SKM-1 (cell line): ENCODE results near the gene AKAP6.
"Not testable (repeated sequence)": the region's sequence is repeated elsewhere in the genome, so short reads cannot be mapped to it uniquely, and the experiment has no call there.

Source experiments
- DNase-seq: peaks from one replicate; lab custom pipeline; 2025; ENCODE audit not compliant: unreplicated experiment; lab: John Stamatoyannopoulos, UW

AKAP6 gene

GRCh38 chr14:32372154-32372553, 43.1 kb downstream of the AKAP6 start:
- no peak for DNase-seq

GRCh38 chr14:32373174-32373573, 44.1 kb downstream of the AKAP6 start:
- DNase-seq: not testable (repeated sequence)

- no peak for DNase-seq
Observed at GRCh38 chr14:32374155-32374554, 45.1 kb downstream of the AKAP6 start.

- no peak for DNase-seq
Observed at GRCh38 chr14:32375663-32376062, 46.6 kb downstream of the AKAP6 start.

GRCh38 chr14:32377046-32377646, 48.0 kb downstream of the AKAP6 start:
- no peak for DNase-seq

- no peak for DNase-seq
Observed at GRCh38 chr14:32378284-32378683, 49.2 kb downstream of the AKAP6 start.

GRCh38 chr14:32379447-32379846, 50.3 kb downstream of the AKAP6 start:
- DNase-seq: no peak

- DNase-seq: no peak
Observed at GRCh38 chr14:32381869-32382268, 52.8 kb downstream of the AKAP6 start.

- no peak for DNase-seq
Observed at GRCh38 chr14:32382704-32383103, 53.6 kb downstream of the AKAP6 start.

- no peak for DNase-seq
Observed at GRCh38 chr14:32383364-32384009, 54.4 kb downstream of the AKAP6 start.

- DNase-seq: no peak
Observed at GRCh38 chr14:32384464-32384863, 55.4 kb downstream of the AKAP6 start.

GRCh38 chr14:32387295-32387694, 58.2 kb downstream of the AKAP6 start:
- DNase-seq: not testable (repeated sequence)

GRCh38 chr14:32393119-32393518, 64.0 kb downstream of the AKAP6 start:
- no peak for DNase-seq

GRCh38 chr14:32394038-32394437, 64.9 kb downstream of the AKAP6 start:
- DNase-seq: no peak

GRCh38 chr14:32396885-32397284, 67.8 kb downstream of the AKAP6 start:
- DNase-seq: no peak

GRCh38 chr14:32397861-32398640, 69.0 kb downstream of the AKAP6 start:
- DNase-seq: no peak

- no peak for DNase-seq
Observed at GRCh38 chr14:32399920-32400319, 70.8 kb downstream of the AKAP6 start.

GRCh38 chr14:32400480-32400879, 71.4 kb downstream of the AKAP6 start:
- DNase-seq: no peak

GRCh38 chr14:32403021-32403420, 73.9 kb downstream of the AKAP6 start:
- no peak for DNase-seq

- DNase-seq: no peak
Observed at GRCh38 chr14:32403688-32404087, 74.6 kb downstream of the AKAP6 start.

- no peak for DNase-seq
Observed at GRCh38 chr14:32404784-32405573, 75.9 kb downstream of the AKAP6 start.
